Femur (tissue), 1 donor: ENCODE measurements around the gene SIGLEC10.

Experiments used
- DNase-seq: peaks from one replicate; pipeline ENCODE4 v3.0.0-alpha.2; 2017

SIGLEC10 gene

DNA sequence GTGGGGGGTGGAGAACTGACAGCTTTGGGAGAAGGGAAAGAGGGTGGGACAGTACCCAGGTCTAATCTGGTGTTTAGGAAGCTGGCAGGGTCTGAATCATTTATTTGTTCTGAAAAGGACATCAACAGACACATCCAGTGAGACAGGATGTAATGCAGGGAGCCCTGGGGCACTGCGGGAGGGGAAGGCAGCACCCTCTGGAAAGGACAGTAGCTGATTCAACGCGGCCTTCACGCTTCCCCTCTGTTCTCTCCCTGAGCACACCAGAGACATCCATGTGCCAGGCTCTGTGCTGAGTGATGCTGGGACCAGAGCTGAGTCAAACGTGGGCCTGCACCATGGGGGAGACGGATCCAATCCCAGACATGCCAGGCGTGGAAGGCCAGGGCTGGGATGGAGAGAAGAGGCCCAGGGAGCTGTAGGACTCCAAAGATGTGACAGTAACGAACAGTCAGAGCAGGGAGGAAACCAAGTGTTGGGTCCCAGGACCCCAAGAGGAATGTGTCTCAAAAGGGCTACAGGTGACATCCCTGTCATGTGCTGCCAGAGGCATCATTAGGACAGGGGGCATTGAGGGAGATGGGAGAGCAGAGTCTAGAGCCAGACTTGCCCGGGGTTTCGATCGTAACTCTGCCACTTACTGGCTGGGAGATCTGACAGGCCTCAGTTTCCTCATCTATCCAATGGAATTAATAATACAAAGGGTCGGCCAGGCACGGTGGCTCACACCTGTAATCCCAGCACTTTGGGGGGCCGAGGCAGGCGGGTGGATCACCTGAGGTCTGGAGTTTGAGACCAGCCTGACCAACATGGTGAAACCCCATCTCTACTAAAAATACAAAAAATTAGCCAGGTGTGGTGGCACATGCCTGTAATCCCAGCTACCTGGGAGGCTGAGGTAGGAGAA, 53.0 kb downstream of the SIGLEC10 start:
- DNase-seq: no peak

DNA sequence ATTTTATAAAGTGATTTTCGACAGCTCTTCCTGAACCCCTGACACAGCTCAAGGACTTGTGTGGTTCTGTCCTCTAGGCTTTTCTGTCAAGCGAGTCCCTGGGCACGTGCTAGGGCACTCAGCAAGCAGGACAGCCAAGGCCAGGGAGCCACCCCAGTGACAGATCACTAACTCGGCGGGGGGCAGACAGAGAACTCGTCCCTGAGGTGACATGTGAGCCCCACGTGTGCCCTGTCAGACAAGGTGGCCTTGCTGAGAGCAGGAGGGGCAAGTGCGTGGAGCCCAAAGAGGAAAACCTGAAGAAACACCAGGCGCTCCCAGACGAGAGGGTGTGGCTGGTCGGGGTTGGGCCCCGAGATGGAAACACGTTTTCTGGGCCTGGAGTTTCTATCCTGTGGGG, 56.2 kb downstream of the SIGLEC10 start:
- DNase-seq: no peak
